PC-3 (cell line): Measurements from ENCODE around the gene DLL3. TPM values are rescaled to one million over a fixed set of nuclear protein-coding genes. Genes with fewer than 3 reads are reported as not detected.

Experiments
- ATAC-seq: fragments of 200-7000 bp; cut with Tn5 transposase; 2 replicates; pipeline ENCODE4 v1.9.1; 2020; ENCODE audit warnings: mild to moderate bottlenecking, moderate library complexity
- BruUV-seq: library from RNA; stranded (reverse); fragments of 400-500 nt; replicated peaks from 2 replicates; lab custom pipeline; 2021; lab: Mats Ljungman, UMichigan
- CTCF ChIA-PET: fragments of 300-600 bp; sonication (Branson Sonifier 250); formaldehyde crosslinking; loops from one replicate; lab custom pipeline; 2022; ENCODE audit warnings: antibody characterized with exemption; lab: Charles Lee
- POLR2A ChIA-PET: fragments of 300-600 bp; sonication (Branson Sonifier 250); formaldehyde crosslinking; loops from one replicate; lab custom pipeline; 2022; ENCODE audit warnings: antibody characterized with exemption; ENCODE audit not compliant: unreplicated experiment; lab: Charles Lee
- DNase-seq: peaks from one replicate; pipeline ENCODE4 v3.0.0-alpha.2; 2015
- H2AFZ ChIP-seq: fragments of 300-600 bp; sonication (generic); 2 replicates; pipeline ENCODE4 v1.6.0; 2016; ENCODE audit warnings: antibody characterized with exemption, low read length
- H3F3A ChIP-seq: fragments of 300-600 bp; sonication (generic); one replicate; pipeline ENCODE4 v1.6.0; 2017; ENCODE audit warnings: antibody characterized with exemption, low read length, control low read depth, mild to moderate bottlenecking; ENCODE audit not compliant: unreplicated experiment
- H3K27ac ChIP-seq: fragments of 300-600 bp; sonication (generic); 2 replicates; pipeline ENCODE4 v1.5.1; 2016; ENCODE audit warnings: mild to moderate bottlenecking, low read length
- H3K27me3 ChIP-seq: fragments of 300-600 bp; sonication (generic); 2 replicates; pipeline ENCODE4 v1.6.1; 2016; ENCODE audit warnings: low read length, mixed read lengths
- H3K36me3 ChIP-seq: fragments of 300-600 bp; sonication (generic); 2 replicates; pipeline ENCODE4 v1.6.1; 2016; ENCODE audit warnings: low read depth, mixed run types, low read length, mixed read lengths
- H3K4me1 ChIP-seq: fragments of 300-600 bp; sonication (generic); 2 replicates; pipeline ENCODE4 v1.5.1; 2016; ENCODE audit warnings: low read length; ENCODE audit not compliant: insufficient read depth
- H3K4me2 ChIP-seq: fragments of 300-600 bp; sonication (generic); 2 replicates; pipeline ENCODE4 v1.6.0; 2016; ENCODE audit warnings: low read length
- H3K4me3 ChIP-seq: fragments of 300-600 bp; sonication (generic); 2 replicates; pipeline ENCODE4 v1.5.1; 2016; ENCODE audit warnings: mild to moderate bottlenecking, low read length, mixed read lengths
- H3K79me2 ChIP-seq: fragments of 300-600 bp; sonication (generic); 2 replicates; pipeline ENCODE4 v1.6.1; 2017; ENCODE audit warnings: low read length, mixed read lengths
- H3K9ac ChIP-seq: fragments of 300-600 bp; sonication (generic); 2 replicates; pipeline ENCODE4 v1.6.0; 2016; ENCODE audit warnings: mild to moderate bottlenecking, low read length
- H3K9me2 ChIP-seq: fragments of 300-600 bp; sonication (generic); replicated peaks from 2 replicates; pipeline ENCODE4 v1.6.1; 2016; ENCODE audit warnings: mixed run types, low read length, mixed read lengths
- H3K9me3 ChIP-seq: fragments of 300-600 bp; sonication (generic); 2 replicates; pipeline ENCODE4 v1.6.1; 2016; ENCODE audit warnings: low read length, mixed read lengths
- H4K20me1 ChIP-seq: fragments of 300-600 bp; sonication (generic); 2 replicates; pipeline ENCODE4 v1.6.1; 2016; ENCODE audit warnings: low read length, mixed read lengths
- EZH2 ChIP-seq: fragments of 300-600 bp; sonication (generic); IDR thresholded peaks from one replicate; pipeline ENCODE4 v1.6.1; 2017; ENCODE audit warnings: antibody characterized with exemption, mild to moderate bottlenecking, low read length; ENCODE audit not compliant: unreplicated experiment
- EZH2phosphoT487 ChIP-seq: fragments of 300-600 bp; sonication (generic); IDR thresholded peaks from 2 replicates; pipeline ENCODE4 v1.6.1; 2018; ENCODE audit warnings: mild to moderate bottlenecking, antibody characterized with exemption, low read length, borderline replicate concordance
- intact Hi-C: fragments of 100-400 bp; cut with micrococcal nuclease; formaldehyde crosslinking; loops from 2 replicates; pipeline ENCODE4 v1.9.0; 2023
- total RNA-seq: library from RNA; depleted of rRNA; stranded (reverse); fragments of >200 nt; gene quantifications from 2 replicates; pipeline ENCODE4 v1.2.3, GENCODE V29; 2014
- TF ChIP-seq, protein P1 (sequence below): fragments of 300-600 bp; sonication (generic); conservative IDR thresholded peaks from 2 replicates; pipeline ENCODE4 v1.5.1; 2017; ENCODE audit warnings: antibody characterized with exemption, low read depth, mild to moderate bottlenecking, low read length

DLL3 gene
- total RNA-seq, 1 experiment from 2014 or later, result 7.2 TPM

DNA sequence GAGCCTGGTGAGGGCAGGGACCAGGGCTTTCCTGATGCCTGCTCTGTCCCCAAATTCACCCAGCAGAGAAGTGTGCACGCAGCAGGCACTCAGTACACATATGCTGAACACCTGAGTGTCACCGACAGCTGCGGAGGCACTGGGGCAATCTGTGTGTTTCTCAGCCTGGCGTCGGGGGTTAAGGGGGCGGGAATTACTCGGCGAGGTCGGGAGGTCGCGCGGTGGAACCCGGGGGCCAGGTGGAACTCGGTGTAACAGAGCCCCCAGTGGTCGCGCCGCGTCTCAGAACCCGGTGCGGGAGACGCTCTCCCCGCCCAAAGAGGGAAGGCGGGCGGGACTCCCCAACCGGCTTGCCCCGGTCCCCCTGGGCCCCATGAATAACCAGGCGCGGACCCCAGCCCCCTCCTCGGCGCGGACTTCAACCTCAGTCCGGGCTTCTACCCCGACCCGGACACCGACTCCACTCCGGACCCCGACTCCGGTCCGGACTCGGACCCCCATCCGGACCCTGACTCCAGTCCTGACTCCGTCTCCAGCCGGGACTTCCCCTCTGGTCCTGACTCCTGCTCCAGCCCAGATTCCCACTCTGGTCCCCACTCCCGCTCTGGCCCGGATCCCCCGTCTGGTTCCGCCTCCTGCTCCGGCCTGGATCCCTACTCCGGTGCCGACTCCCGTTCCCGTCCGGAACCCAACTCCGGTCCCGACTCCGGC, 16.2 kb downstream of the DLL3 start, which contains the start of gene SELENOV:
Gene SELENOV, plus strand, starts transcription at position 300 of the 711 bp plus-strand sequence. Its CDS starts 74 bp downstream, at position 374.
- intact Hi-C loops, result no loop called here
- CTCF ChIA-PET, result no interaction called here
- Histone ChIP-seq H3K4me1 (no peaks in the 10 kb centered on the region), H4K20me1 (no peaks in the 10 kb centered on the region), H3K27ac (no peak within 1 kb of the TSS), H3K27me3 (peaks cover 5% of the 10 kb centered on the region; the same call in 1 of the 2 replicates), H3K36me3 (no peaks in the 10 kb centered on the region), H3K9me3 (no peaks in the 10 kb centered on the region), H2AFZ (no peak within 1 kb of the TSS), H3K9me2 (no peaks in the 10 kb centered on the region), H3K79me2 (no peaks in the 10 kb centered on the region), H3K4me2 (no peak within 1 kb of the TSS), H3K9ac (no peak within 1 kb of the TSS), H3K4me3 (no peak within 1 kb of the TSS), H3F3A (no peaks in the 10 kb centered on the region)
- BruUV-seq, result no TSS peak
- no peak for DNase-seq
- TF ChIP-seq, protein P1, sequence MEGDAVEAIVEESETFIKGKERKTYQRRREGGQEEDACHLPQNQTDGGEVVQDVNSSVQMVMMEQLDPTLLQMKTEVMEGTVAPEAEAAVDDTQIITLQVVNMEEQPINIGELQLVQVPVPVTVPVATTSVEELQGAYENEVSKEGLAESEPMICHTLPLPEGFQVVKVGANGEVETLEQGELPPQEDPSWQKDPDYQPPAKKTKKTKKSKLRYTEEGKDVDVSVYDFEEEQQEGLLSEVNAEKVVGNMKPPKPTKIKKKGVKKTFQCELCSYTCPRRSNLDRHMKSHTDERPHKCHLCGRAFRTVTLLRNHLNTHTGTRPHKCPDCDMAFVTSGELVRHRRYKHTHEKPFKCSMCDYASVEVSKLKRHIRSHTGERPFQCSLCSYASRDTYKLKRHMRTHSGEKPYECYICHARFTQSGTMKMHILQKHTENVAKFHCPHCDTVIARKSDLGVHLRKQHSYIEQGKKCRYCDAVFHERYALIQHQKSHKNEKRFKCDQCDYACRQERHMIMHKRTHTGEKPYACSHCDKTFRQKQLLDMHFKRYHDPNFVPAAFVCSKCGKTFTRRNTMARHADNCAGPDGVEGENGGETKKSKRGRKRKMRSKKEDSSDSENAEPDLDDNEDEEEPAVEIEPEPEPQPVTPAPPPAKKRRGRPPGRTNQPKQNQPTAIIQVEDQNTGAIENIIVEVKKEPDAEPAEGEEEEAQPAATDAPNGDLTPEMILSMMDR, result no peak
- TF ChIP-seq EZH2, result no peak
- TF ChIP-seq EZH2phosphoT487, result no peak
- POLR2A ChIA-PET, result no interaction called here
- ATAC-seq, result peak; percentile 13; the same call in 1 of the 2 replicates

DNA sequence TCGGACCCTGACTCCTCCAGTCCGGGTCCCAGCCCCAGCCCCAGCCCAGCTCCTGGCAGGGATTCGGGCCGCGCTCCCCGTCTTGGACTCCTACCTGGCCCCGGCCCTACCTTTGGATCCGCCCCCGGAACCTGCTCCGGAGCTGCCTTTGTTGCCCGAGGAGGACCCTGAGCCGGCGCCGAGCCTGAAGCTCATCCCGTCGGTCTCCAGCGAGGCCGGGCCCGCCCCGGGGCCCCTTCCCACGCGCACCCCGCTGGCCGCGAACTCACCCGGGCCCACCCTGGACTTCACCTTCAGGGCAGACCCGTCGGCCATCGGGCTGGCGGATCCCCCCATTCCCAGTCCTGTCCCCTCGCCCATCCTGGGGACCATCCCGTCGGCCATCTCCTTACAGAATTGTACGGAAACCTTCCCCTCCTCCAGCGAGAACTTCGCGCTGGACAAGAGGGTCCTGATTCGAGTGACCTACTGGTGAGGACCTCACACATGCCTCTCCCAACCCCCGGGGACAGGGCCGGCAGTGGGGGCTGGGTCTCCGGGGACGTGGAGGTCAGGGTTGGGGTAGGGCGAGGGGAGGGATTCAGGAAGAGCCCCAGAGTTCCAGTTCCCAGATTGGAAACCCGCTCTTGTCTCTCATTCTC, 16.9 kb downstream of the DLL3 start:
- peaks cover 5% of the 10 kb centered on the region; the same call in 1 of the 2 replicates for H3K27me3 ChIP-seq

More for the DNA sequence above, 16.9 kb downstream of the DLL3 start:
- Histone ChIP-seq H3K4me2 (no peak overlapping the region), H3K36me3 (no peaks in the 10 kb centered on the region), H3K4me1 (no peaks in the 10 kb centered on the region), H3K27ac (no peak overlapping the region), H3F3A (no peaks in the 10 kb centered on the region), H3K79me2 (no peaks in the 10 kb centered on the region), H3K9ac (no peak overlapping the region), H4K20me1 (no peaks in the 10 kb centered on the region), H2AFZ (no peak overlapping the region), H3K9me2 (no peaks in the 10 kb centered on the region), H3K4me3 (no peak overlapping the region), H3K9me3 (no peaks in the 10 kb centered on the region)
- intact Hi-C loops, result no loop called here
- ChIA-PET CTCF (no interaction called here), POLR2A (no interaction called here)
- TF ChIP-seq EZH2, result no peak
- TF ChIP-seq, protein P1, result no peak
- BruUV-seq, result no TSS peak
- DNase-seq (no peak), ATAC-seq (no peak)
